Smooth muscle cell (in vitro differentiated cells): Measurements from ENCODE around the gene NAPSA. TPM values are rescaled to one million over a fixed set of nuclear protein-coding genes. Genes with fewer than 3 reads are reported as not detected.
A peak's percentile ranks its signal among the peaks of the same experiment; 100 is the strongest.
"Not testable (repeated sequence)": the region's sequence is repeated elsewhere in the genome, so short reads cannot be mapped to it uniquely, and the experiment has no call there.

Source experiments
- DNase-seq: peaks from one replicate; lab custom pipeline; 2025; ENCODE audit not compliant: unreplicated experiment; lab: John Stamatoyannopoulos, UW
- H2AFZ ChIP-seq: fragments of 200-600 bp; sonication (generic); 2 replicates; pipeline ENCODE4 v1.6.0; 2016; ENCODE audit warnings: antibody characterized with exemption, low read depth, mild to moderate bottlenecking
- H3F3A ChIP-seq: fragments of 200-600 bp; sonication (generic); 2 replicates; pipeline ENCODE4 v1.6.0; 2017; ENCODE audit warnings: antibody characterized with exemption, low read depth
- H3K27ac ChIP-seq: fragments of 200-600 bp; sonication (generic); 2 replicates; pipeline ENCODE4 v1.5.1; 2016; ENCODE audit warnings: low read depth, mild to moderate bottlenecking
- H3K27me3 ChIP-seq: fragments of 200-600 bp; sonication (generic); 2 replicates; pipeline ENCODE4 v1.6.1; 2016; ENCODE audit warnings: low read depth, mild to moderate bottlenecking
- H3K36me3 ChIP-seq: fragments of 200-600 bp; sonication (generic); 2 replicates; pipeline ENCODE4 v1.5.1; 2016; ENCODE audit warnings: low read depth
- H3K4me1 ChIP-seq: fragments of 200-600 bp; sonication (generic); 2 replicates; pipeline ENCODE4 v1.5.1; 2016; ENCODE audit warnings: low read depth
- H3K4me2 ChIP-seq: fragments of 200-600 bp; sonication (generic); 2 replicates; pipeline ENCODE4 v1.6.0; 2016; ENCODE audit warnings: mild to moderate bottlenecking
- H3K4me3 ChIP-seq: fragments of 200-600 bp; sonication (generic); 2 replicates; pipeline ENCODE4 v1.5.1; 2016; ENCODE audit warnings: mild to moderate bottlenecking
- H3K79me2 ChIP-seq: fragments of 200-600 bp; sonication (generic); 2 replicates; pipeline ENCODE4 v1.6.0; 2016; ENCODE audit warnings: low read depth, mild to moderate bottlenecking
- H3K9ac ChIP-seq: fragments of 200-600 bp; sonication (generic); 2 replicates; pipeline ENCODE4 v1.6.0; 2016; ENCODE audit warnings: low read depth
- H3K9me3 ChIP-seq: fragments of 200-600 bp; sonication (generic); replicated peaks from 2 replicates; pipeline ENCODE4 v1.5.1; 2016; ENCODE audit warnings: low read depth
- H4K20me1 ChIP-seq: fragments of 200-600 bp; sonication (generic); 2 replicates; pipeline ENCODE4 v1.6.0; 2016; ENCODE audit warnings: low read depth
- CTCF ChIP-seq: fragments of 200-600 bp; sonication (generic); IDR thresholded peaks from 2 replicates; pipeline ENCODE4 v1.5.1; 2017; ENCODE audit warnings: borderline replicate concordance, mild to moderate bottlenecking, antibody characterized with exemption; ENCODE audit not compliant: insufficient read depth, poor library complexity, severe bottlenecking
- WGBS: methylation state at CpG from one replicate; pipeline ENCODE4 v1.1.7; 2016; ENCODE audit warnings: low lambda C conversion rate; 5-methylcytosine and 5-hydroxymethylcytosine counted together
- polyA plus RNA-seq: library from polyadenylated mRNA; unstranded; fragments of >200 nt; fragmentation: Nextera tagmentation; extraction: Ambion mirVana; gene quantifications from 2 replicates; pipeline ENCODE4 v1.2.1, GENCODE V29; 2016
- total RNA-seq: library from RNA; depleted of rRNA; stranded (reverse); fragments of >200 nt; gene quantifications from 2 replicates; pipeline ENCODE4 v1.2.3, GENCODE V29; 2014

NAPSA gene
- total and polyA plus RNA-seq, 2 experiments from 2014 or later = 0.27 to 0.65 TPM

GRCh38 chr19:50330365-50331078 lies 34.9 kb downstream of the NAPSA start:
- 7% methylated on average over 23 of the region's 48 CpGs for WGBS

GRCh38 chr19:50329926-50330294 lies 35.5 kb downstream of the NAPSA start:
- Histone ChIP-seq H3K4me3 (peak overlapping the region; percentile 51), H4K20me1 (peaks cover 29% of the 10 kb centered on the region), H3F3A (peaks cover 14% of the 10 kb centered on the region), H3K4me2 (peak overlapping the region; percentile 90), H3K27me3 (peaks cover 19% of the 10 kb centered on the region), H3K4me1 (peaks cover 18% of the 10 kb centered on the region), H3K27ac (peak overlapping the region; percentile 8)
- H3K9me3 ChIP-seq, H3K79me2 ChIP-seq, H2AFZ ChIP-seq, DNase-seq, H3K36me3 ChIP-seq, H3K9ac ChIP-seq: not testable (repeated sequence)
- 27% methylated on average over 18 of the region's 18 CpGs for WGBS

More at GRCh38 chr19:50330365-50331078, 34.9 kb downstream of the NAPSA start:
- peak overlapping the region; percentile 51 for H3K4me3 ChIP-seq
- DNase-seq = peak; percentile 14
- peak overlapping the region; percentile 86 for H2AFZ ChIP-seq
- H3K27me3 ChIP-seq = peaks cover 19% of the 10 kb centered on the region
- peak overlapping the region; percentile 90 for H3K4me2 ChIP-seq
- H3K27ac ChIP-seq = no peak overlapping the region
- no peaks in the 10 kb centered on the region for H3K9me3 ChIP-seq
- no peak overlapping the region for H3K9ac ChIP-seq
- H3K4me1 ChIP-seq = peaks cover 18% of the 10 kb centered on the region
- H4K20me1 ChIP-seq = peaks cover 24% of the 10 kb centered on the region
- H3F3A ChIP-seq = peaks cover 14% of the 10 kb centered on the region
- no peak for TF ChIP-seq CTCF
- H3K36me3 ChIP-seq = no peaks in the 10 kb centered on the region
- no peaks in the 10 kb centered on the region for H3K79me2 ChIP-seq

- no peak for TF ChIP-seq CTCF
- peak within 1 kb of the TSS; percentile 8 for H3K27ac ChIP-seq
Observed at GRCh38 chr19:50329146-50329925, 36.1 kb downstream of the NAPSA start, which contains the start of gene KCNC3. KCNC3 (minus strand) TSS chr19:50329377; CDS start chr19:50329082, 295 bp downstream.

GRCh38 chr19:50328873-50329145 lies 36.6 kb downstream of the NAPSA start:
- H4K20me1 ChIP-seq = peaks cover 40% of the 10 kb centered on the region
- no peaks in the 10 kb centered on the region for H3K36me3 ChIP-seq
- no peaks in the 10 kb centered on the region for H3K9me3 ChIP-seq
- peak overlapping the region; percentile 42 for H3K4me3 ChIP-seq
- 10% methylated on average over 23 of the region's 40 CpGs for WGBS
- no peaks in the 10 kb centered on the region for H3K79me2 ChIP-seq
- no peak overlapping the region for H3K9ac ChIP-seq
- TF ChIP-seq CTCF = no peak
- DNase-seq = no peak
- peaks cover 13% of the 10 kb centered on the region for H3K4me1 ChIP-seq
- no peak overlapping the region for H3K4me2 ChIP-seq
- H3K27me3 ChIP-seq = peaks cover 19% of the 10 kb centered on the region
- H2AFZ ChIP-seq = no peak overlapping the region
- H3K27ac ChIP-seq = no peak overlapping the region
- peaks cover 14% of the 10 kb centered on the region for H3F3A ChIP-seq

More at GRCh38 chr19:50329146-50329925, 36.1 kb downstream of the NAPSA start, which contains the start of gene KCNC3:
- peak; percentile 81 for DNase-seq
- Histone ChIP-seq H2AFZ (no peak within 1 kb of the TSS), H3K9ac (no peak within 1 kb of the TSS), H4K20me1 (peaks cover 35% of the 10 kb centered on the region), H3K4me3 (peak within 1 kb of the TSS; percentile 51), H3K27me3 (peaks cover 19% of the 10 kb centered on the region), H3F3A (peaks cover 14% of the 10 kb centered on the region), H3K4me1 (peaks cover 18% of the 10 kb centered on the region), H3K9me3 (no peaks in the 10 kb centered on the region), H3K4me2 (peak within 1 kb of the TSS; percentile 90), H3K79me2 (no peaks in the 10 kb centered on the region), H3K36me3 (no peaks in the 10 kb centered on the region)
- whole genome bisulfite sequencing = 13% methylated on average over 37 of the region's 43 CpGs
